ENCODE data around the gene BRWD1. TPM values are rescaled to one million over a fixed set of nuclear protein-coding genes. Genes with fewer than 3 reads are reported as not detected.

Gene BRWD1
- total RNA-seq, 1 donor: 54.0 TPM

GRCh38 chr21:39314143-39315027, 953 bp upstream of the BRWD1 start:
- peak; percentile 78 for DNase-seq (ENCODE audit: low read depth)
- peak overlapping the region; percentile 78 for H3K4me3 ChIP-seq (ENCODE audit: low read depth, low read length)
- no peak for TF ChIP-seq CTCF (IDR thresholded peaks at IDR 0.05; ENCODE audit: insufficient read depth, low read length)

- peak overlapping the region; percentile 78 for H3K4me3 ChIP-seq (ENCODE audit: low read depth, low read length)
- no peak for DNase-seq (ENCODE audit: low read depth)
- TF ChIP-seq CTCF (IDR thresholded peaks at IDR 0.05; ENCODE audit: insufficient read depth, low read length): no peak
These were observed 326 bp downstream of the BRWD1 start for GRCh38 chr21:39313042-39313570.

GRCh38 chr21:39312112-39313041, 1.1 kb downstream of the BRWD1 start:
- DNase-seq (ENCODE audit: low read depth): peak; percentile 88
- peak overlapping the region; percentile 78 for H3K4me3 ChIP-seq (ENCODE audit: low read depth, low read length)
- no peak for TF ChIP-seq CTCF (IDR thresholded peaks at IDR 0.05; ENCODE audit: insufficient read depth, low read length)

GRCh38 chr21:39311164-39311563, 2.3 kb downstream of the BRWD1 start:
- TF ChIP-seq CTCF (IDR thresholded peaks at IDR 0.05; ENCODE audit: insufficient read depth, low read length): no peak
- no peak overlapping the region for H3K4me3 ChIP-seq (ENCODE audit: low read depth, low read length)
- no peak for DNase-seq (ENCODE audit: low read depth)

- no peak for TF ChIP-seq CTCF (IDR thresholded peaks at IDR 0.05; ENCODE audit: insufficient read depth, low read length)
- H3K4me3 ChIP-seq (ENCODE audit: low read depth, low read length): no peak overlapping the region
These were observed 6.0 kb downstream of the BRWD1 start for GRCh38 chr21:39307466-39307865.

GRCh38 chr21:39300587-39300986, 12.8 kb downstream of the BRWD1 start:
- no peak for DNase-seq (ENCODE audit: low read depth)
- no peak overlapping the region for H3K4me3 ChIP-seq (ENCODE audit: low read depth, low read length)
- TF ChIP-seq CTCF (IDR thresholded peaks at IDR 0.05; ENCODE audit: insufficient read depth, low read length): no peak

More at GRCh38 chr21:39307466-39307865, 6.0 kb downstream of the BRWD1 start:
- DNase-seq (ENCODE audit: low read depth): no peak

Data from fibroblast of the aortic adventitia (primary cell).